GM23338 (cell line): Measurements from ENCODE around the gene PLEKHD1.

ENCODE experiments used
- CREB1 ChIP-seq: fragments of 250-450 bp; sonication (Bioruptor Pico); IDR thresholded peaks from 2 replicates; pipeline ENCODE4 v1.5.0; 2020; ENCODE audit warnings: low read depth, mild to moderate bottlenecking, moderate library complexity
- EZH2 ChIP-seq: fragments of 200-600 bp; sonication (generic); IDR thresholded peaks from one replicate; pipeline ENCODE4 v1.8.0; 2017; ENCODE audit warnings: antibody characterized with exemption, mild to moderate bottlenecking, low read depth; ENCODE audit not compliant: unreplicated experiment
- EZH2phosphoT487 ChIP-seq: fragments of 200-600 bp; sonication (generic); IDR thresholded peaks from one replicate; pipeline ENCODE4 v1.8.1; 2018; ENCODE audit warnings: antibody characterized with exemption; ENCODE audit not compliant: unreplicated experiment
- JUNB ChIP-seq: IDR thresholded peaks from one replicate; pipeline ENCODE4 v1.6.1; 2016; ENCODE audit warnings: antibody characterized with exemption; ENCODE audit not compliant: unreplicated experiment
- NANOG ChIP-seq: IDR thresholded peaks from 2 replicates; pipeline ENCODE4 v1.6.1; 2016; ENCODE audit warnings: antibody characterized with exemption, borderline replicate concordance
- POLR2AphosphoS5 ChIP-seq: IDR thresholded peaks from 2 replicates; pipeline ENCODE4 v1.6.1; 2016; ENCODE audit warnings: antibody characterized with exemption, low read depth
- REST ChIP-seq: IDR thresholded peaks from one replicate; pipeline ENCODE4 v1.6.1; 2018; ENCODE audit warnings: antibody characterized with exemption; ENCODE audit not compliant: unreplicated experiment
- STAT1 ChIP-seq: IDR thresholded peaks from one replicate; pipeline ENCODE4 v1.6.1; 2016; ENCODE audit warnings: antibody characterized with exemption; ENCODE audit not compliant: unreplicated experiment
- ZNF114 ChIP-seq: fragments of 250-450 bp; sonication (Bioruptor Pico); IDR thresholded peaks from 2 replicates; pipeline ENCODE4 v1.5.0; 2020; ENCODE audit warnings: mild to moderate bottlenecking, moderate library complexity
- ZNF331 ChIP-seq: fragments of 250-450 bp; sonication (Bioruptor Pico); IDR thresholded peaks from 2 replicates; pipeline ENCODE4 v1.5.0; 2020; ENCODE audit warnings: low read depth, mild to moderate bottlenecking, moderate library complexity
- TF ChIP-seq, protein P1 (sequence below), 2 experiments: fragments of 200-600 bp in 1 of 2; sonication (generic) in 1 of 2; conservative IDR thresholded peaks; 2 replicates each; pipeline versions ENCODE4 v1.5.1 to v1.6.1; 2016 to 2017; ENCODE audit warnings: antibody characterized with exemption in 2 of 2, low read depth in 2 of 2, mild to moderate bottlenecking in 2 of 2, moderate library complexity in 1 of 2
- TF ChIP-seq, protein P2 (sequence below): IDR thresholded peaks from 2 replicates; pipeline ENCODE4 v1.6.1; 2016; ENCODE audit warnings: antibody characterized with exemption
- TF ChIP-seq, protein P3 (sequence below): fragments of 250-450 bp; sonication (Bioruptor Pico); IDR thresholded peaks from 2 replicates; pipeline ENCODE4 v1.5.0; 2020; ENCODE audit warnings: mild to moderate bottlenecking, moderate library complexity

GRCh38 chr14:69493038-69493437 is 8.5 kb downstream of the PLEKHD1 start:
- TF ChIP-seq, protein P1, sequence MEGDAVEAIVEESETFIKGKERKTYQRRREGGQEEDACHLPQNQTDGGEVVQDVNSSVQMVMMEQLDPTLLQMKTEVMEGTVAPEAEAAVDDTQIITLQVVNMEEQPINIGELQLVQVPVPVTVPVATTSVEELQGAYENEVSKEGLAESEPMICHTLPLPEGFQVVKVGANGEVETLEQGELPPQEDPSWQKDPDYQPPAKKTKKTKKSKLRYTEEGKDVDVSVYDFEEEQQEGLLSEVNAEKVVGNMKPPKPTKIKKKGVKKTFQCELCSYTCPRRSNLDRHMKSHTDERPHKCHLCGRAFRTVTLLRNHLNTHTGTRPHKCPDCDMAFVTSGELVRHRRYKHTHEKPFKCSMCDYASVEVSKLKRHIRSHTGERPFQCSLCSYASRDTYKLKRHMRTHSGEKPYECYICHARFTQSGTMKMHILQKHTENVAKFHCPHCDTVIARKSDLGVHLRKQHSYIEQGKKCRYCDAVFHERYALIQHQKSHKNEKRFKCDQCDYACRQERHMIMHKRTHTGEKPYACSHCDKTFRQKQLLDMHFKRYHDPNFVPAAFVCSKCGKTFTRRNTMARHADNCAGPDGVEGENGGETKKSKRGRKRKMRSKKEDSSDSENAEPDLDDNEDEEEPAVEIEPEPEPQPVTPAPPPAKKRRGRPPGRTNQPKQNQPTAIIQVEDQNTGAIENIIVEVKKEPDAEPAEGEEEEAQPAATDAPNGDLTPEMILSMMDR (conservative IDR thresholded peaks at IDR 0.05; ENCODE audit: low read depth in 2 of 2), result no peak
- TF ChIP-seq EZH2 (no peak), ZNF331 (CRISPR knock-in tag) (no peak), REST (no peak), POLR2AphosphoS5 (no peak), EZH2phosphoT487 (no peak), JUNB (no peak), CREB1 (CRISPR knock-in tag) (no peak), STAT1 (no peak), NANOG (no peak), ZNF114 (CRISPR knock-in tag) (no peak)
- TF ChIP-seq, protein P2, sequence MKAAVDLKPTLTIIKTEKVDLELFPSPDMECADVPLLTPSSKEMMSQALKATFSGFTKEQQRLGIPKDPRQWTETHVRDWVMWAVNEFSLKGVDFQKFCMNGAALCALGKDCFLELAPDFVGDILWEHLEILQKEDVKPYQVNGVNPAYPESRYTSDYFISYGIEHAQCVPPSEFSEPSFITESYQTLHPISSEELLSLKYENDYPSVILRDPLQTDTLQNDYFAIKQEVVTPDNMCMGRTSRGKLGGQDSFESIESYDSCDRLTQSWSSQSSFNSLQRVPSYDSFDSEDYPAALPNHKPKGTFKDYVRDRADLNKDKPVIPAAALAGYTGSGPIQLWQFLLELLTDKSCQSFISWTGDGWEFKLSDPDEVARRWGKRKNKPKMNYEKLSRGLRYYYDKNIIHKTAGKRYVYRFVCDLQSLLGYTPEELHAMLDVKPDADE, result no peak
- TF ChIP-seq, protein P3, sequence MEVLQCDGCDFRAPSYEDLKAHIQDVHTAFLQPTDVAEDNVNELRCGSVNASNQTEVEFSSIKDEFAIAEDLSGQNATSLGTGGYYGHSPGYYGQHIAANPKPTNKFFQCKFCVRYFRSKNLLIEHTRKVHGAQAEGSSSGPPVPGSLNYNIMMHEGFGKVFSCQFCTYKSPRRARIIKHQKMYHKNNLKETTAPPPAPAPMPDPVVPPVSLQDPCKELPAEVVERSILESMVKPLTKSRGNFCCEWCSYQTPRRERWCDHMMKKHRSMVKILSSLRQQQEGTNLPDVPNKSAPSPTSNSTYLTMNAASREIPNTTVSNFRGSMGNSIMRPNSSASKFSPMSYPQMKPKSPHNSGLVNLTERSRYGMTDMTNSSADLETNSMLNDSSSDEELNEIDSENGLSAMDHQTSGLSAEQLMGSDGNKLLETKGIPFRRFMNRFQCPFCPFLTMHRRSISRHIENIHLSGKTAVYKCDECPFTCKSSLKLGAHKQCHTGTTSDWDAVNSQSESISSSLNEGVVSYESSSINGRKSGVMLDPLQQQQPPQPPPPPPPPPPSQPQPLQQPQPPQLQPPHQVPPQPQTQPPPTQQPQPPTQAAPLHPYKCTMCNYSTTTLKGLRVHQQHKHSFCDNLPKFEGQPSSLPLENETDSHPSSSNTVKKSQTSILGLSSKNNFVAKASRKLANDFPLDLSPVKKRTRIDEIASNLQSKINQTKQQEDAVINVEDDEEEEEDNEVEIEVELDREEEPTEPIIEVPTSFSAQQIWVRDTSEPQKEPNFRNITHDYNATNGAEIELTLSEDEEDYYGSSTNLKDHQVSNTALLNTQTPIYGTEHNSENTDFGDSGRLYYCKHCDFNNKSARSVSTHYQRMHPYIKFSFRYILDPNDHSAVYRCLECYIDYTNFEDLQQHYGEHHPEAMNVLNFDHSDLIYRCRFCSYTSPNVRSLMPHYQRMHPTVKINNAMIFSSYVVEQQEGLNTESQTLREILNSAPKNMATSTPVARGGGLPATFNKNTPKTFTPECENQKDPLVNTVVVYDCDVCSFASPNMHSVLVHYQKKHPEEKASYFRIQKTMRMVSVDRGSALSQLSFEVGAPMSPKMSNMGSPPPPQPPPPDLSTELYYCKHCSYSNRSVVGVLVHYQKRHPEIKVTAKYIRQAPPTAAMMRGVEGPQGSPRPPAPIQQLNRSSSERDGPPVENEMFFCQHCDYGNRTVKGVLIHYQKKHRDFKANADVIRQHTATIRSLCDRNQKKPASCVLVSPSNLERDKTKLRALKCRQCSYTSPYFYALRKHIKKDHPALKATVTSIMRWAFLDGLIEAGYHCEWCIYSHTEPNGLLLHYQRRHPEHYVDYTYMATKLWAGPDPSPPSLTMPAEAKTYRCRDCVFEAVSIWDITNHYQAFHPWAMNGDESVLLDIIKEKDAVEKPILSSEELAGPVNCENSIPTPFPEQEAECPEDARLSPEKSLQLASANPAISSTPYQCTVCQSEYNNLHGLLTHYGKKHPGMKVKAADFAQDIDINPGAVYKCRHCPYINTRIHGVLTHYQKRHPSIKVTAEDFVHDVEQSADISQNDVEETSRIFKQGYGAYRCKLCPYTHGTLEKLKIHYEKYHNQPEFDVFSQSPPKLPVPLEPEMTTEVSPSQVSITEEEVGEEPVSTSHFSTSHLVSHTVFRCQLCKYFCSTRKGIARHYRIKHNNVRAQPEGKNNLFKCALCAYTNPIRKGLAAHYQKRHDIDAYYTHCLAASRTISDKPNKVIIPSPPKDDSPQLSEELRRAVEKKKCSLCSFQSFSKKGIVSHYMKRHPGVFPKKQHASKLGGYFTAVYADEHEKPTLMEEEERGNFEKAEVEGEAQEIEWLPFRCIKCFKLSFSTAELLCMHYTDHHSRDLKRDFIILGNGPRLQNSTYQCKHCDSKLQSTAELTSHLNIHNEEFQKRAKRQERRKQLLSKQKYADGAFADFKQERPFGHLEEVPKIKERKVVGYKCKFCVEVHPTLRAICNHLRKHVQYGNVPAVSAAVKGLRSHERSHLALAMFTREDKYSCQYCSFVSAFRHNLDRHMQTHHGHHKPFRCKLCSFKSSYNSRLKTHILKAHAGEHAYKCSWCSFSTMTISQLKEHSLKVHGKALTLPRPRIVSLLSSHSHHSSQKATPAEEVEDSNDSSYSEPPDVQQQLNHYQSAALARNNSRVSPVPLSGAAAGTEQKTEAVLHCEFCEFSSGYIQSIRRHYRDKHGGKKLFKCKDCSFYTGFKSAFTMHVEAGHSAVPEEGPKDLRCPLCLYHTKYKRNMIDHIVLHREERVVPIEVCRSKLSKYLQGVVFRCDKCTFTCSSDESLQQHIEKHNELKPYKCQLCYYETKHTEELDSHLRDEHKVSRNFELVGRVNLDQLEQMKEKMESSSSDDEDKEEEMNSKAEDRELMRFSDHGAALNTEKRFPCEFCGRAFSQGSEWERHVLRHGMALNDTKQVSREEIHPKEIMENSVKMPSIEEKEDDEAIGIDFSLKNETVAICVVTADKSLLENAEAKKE (CRISPR knock-in tag), result no peak
